ENCODE data around the gene HPSE2.
"Not testable (repeated sequence)": the region's sequence is repeated elsewhere in the genome, so short reads cannot be mapped to it uniquely, and the experiment has no call there.

The HPSE2 gene

GRCh38 chr10:98608411-98608810 lies 627.2 kb downstream of the HPSE2 start:
- no peak for DNase-seq

DNA sequence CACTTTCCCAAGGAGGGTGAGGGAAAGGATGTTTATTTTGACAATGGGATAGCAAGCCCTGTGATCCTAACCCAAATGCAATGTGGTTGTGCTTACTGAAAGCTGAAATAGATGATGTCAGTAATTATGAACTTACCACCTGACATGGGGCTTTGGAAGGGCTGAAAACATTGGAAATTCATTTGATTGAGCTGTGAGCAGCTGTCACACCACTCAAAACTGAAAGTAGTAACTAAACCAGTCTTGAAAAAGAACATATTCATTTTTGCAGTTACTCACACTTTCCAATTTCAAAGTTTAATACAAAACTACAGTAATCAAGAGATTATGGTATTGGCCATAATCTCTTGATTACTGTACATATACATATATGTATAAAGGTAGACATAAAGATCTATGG lies 633.4 kb downstream of the HPSE2 start:
- no peak for DNase-seq

DNA sequence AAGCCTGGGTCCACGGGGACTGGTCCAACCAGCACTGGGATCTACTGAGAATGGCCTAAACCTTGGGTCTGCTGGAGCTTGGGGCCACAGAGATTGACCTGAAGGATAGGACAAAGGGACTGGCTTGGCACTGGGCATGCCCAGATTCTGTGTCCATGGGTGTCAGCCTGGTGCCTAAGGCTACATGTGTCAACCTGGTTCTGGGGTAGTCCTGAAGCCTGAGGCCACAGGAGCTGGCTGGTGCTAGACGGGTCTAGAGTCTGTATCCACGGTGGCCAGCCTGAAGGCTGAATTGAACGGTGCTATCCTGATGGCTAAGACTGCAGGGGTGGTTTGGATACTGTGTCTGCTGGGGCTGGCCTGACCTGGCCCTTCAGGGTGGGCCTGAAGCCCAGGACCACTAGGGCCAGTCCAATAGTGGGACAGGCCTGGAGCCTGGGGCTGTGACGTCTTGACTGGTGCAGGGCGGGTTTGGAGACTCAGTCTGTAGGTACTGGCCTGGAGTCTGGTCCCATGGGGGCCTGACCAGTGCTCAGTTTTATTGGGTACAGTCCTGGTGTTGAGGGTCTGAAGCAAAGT lies 636.5 kb downstream of the HPSE2 start:
- no peak for DNase-seq

DNA sequence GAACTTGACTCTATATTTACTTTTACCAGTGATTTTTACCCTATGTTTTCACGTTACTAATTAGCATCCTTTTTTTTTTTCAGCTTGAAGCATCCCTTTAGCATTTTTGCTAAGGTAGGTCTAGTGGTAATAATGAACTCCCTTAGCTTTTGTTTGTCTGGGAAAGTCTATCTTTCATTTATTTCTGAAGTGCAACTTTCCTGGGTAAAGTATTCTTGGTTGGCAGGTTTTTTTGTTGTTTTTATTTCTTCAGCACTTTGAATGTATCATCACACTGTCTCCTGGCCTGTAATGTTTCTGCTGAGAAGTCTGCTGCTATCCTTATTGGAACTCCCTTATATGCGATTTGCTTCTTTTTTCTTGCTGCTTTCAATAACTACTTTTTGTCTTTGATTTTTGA lies 639.2 kb downstream of the HPSE2 start:
- no peak for DNase-seq

GRCh38 chr10:98589691-98590090 lies 646.0 kb downstream of the HPSE2 start:
- DNase-seq: no peak

- DNase-seq: no peak
Measured at GRCh38 chr10:98589007-98589406, 646.6 kb downstream of the HPSE2 start.

- DNase-seq: no peak
Measured at GRCh38 chr10:98587156-98587837, 648.4 kb downstream of the HPSE2 start.

DNA sequence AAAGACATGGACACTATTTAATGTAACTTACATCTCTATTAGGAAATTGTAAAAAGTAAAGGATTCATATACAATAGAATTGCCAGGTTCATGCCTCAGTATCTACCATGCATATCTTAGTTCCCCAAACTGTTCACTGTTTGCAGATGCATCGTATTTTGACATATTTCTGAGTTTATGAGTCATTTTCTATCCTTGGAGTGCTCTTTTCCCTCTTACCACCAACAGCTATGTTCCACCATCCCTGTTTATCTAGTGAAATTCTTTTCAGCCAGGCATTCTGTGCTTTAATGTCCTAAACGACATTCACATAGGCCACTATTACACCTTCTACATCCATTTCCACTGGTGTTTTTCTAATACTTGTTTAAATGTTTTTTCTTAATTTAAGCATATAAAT lies 649.6 kb downstream of the HPSE2 start:
- DNase-seq: no peak

GRCh38 chr10:98582363-98582762 lies 653.3 kb downstream of the HPSE2 start:
- DNase-seq: no peak

DNA sequence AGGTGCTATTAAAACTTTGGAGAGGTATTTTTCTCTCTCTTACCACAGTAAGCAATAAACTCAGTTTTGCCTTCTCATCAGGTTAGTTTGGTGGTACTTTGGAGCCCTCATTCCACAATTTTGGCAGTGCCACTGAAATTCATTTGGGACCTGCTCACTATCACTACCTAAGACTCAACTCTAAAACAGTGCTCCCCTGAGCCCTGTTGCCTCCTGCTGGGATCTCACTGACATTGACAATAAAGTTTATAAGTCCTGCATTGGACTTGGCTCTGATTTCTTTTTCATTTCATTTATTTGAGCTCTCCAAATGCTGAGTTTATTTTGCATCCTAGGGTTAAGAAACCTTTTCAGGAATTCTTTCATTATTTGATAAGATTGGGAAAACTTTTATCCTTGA lies 658.1 kb downstream of the HPSE2 start:
- no peak for DNase-seq

DNA sequence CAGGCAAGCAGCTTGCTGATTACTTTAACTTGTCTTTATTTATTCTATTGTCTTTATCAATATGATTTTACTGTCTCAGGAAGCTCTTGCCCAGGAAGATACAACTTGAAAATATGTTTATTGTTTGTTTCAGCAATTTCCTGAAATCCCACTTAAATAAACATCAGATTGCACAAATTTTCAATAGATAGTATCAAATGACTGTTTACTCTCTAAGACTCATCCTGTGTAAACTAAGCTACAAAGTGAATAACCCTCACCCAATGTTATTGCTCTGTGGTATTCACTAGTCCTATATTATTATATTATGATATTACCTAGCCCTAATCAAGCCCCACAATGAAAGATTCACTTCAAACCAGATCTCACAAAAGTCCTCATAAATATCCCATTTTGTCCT lies 658.5 kb downstream of the HPSE2 start:
- no peak for DNase-seq

- no peak for DNase-seq
Measured at GRCh38 chr10:98576096-98576495, 659.6 kb downstream of the HPSE2 start.

- no peak for DNase-seq
Measured at GRCh38 chr10:98572594-98572993, 663.1 kb downstream of the HPSE2 start.

GRCh38 chr10:98570834-98571233 lies 664.8 kb downstream of the HPSE2 start:
- DNase-seq: no peak

- no peak for DNase-seq
Measured at GRCh38 chr10:98569853-98570252, 665.8 kb downstream of the HPSE2 start.

- DNase-seq: no peak
Measured at GRCh38 chr10:98568551-98568950, 667.1 kb downstream of the HPSE2 start.

DNA sequence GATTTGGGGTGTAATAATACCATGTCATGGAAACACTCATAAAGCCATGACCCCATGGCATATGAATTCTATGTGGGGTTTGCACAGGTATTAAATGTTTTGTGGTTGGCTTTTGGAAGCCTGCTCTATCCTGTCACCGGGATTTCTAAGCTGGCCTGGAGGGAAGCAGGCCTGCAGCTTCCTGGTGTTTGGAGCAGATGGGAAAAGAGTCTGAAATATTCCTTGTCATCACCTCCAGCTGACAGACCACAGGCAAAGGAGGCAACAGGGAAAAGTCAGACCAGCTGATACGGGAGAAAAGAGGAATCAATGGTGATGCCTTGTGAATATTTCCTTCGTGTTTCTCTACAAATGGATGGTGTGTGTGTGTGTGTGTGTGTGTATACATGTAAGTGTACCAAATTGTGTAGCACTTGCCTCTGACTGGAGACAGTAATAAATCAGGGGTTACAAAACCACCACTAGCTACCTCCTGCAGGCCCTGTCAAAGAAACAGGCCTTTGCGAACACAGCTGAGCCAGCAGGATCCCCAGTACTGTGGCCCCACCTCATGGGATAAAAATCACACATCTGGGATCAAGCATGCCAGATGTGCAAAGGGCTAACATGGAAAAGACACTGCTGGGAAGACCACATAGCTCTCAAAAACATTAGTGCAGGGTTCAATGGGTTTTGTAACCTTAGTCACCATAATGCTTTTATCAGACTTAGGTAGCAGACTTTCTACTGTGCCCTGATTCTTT lies 668.1 kb downstream of the HPSE2 start:
- DNase-seq: no peak

DNA sequence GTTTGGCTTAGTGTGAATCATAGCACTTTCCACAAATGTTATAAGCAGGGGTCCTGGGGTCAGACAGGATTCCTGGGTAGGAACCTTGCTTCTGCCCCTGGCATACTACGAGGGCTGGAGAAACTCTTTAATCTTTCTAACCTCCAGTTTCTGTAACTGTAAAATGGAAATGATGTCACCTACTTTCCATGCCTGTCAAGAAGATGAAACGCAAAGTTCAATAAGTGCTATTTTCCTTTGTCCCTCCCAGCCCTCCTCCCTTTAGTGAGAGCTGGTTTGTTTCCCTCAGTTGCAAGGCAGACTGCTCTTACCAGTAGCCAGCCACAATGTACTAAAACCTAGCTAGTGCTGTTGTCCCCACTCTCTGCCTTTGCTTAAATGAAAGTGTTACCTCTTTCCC lies 671.8 kb downstream of the HPSE2 start:
- no peak for DNase-seq

DNA sequence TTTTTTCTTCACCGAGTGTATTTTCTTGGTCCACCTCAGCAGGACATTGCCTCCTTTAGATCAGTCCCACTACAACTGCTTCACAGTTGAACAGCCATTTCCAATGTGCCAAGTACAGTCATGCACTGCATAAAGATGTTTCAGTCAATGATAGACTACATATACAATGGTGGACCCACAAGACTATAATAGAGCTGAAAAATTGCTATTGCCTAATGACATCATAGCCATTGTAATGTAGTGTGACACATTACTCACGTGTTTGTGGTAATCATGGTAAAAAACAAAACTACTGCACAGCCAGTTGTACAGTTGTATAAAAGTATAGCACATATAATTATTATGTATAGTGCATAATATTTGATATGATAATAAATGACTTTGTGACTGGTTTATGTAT lies 675.1 kb downstream of the HPSE2 start:
- DNase-seq: no peak

DNA sequence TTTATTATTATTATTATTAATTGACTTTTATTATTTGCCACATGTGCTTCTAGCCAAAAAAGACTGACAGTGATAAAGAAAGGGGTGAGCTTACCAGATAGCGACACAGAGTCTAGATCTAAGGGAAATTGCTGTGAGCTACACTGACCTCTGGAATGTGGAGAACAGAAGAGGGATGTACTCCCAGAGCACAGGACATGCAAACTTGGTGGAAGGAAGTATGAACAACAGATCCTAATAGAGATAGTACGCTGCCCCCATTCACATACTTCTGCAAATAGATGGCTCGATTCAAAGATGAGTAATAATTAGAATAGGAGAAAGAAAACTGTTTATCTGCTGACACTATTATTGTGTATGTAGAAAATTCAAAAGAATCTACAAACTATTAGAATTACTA lies 679.6 kb downstream of the HPSE2 start:
- DNase-seq: no peak

GRCh38 chr10:98555021-98555619 lies 680.5 kb downstream of the HPSE2 start:
- no peak for DNase-seq

GRCh38 chr10:98541561-98541960 lies 694.1 kb downstream of the HPSE2 start:
- not testable (repeated sequence) for DNase-seq

DNA sequence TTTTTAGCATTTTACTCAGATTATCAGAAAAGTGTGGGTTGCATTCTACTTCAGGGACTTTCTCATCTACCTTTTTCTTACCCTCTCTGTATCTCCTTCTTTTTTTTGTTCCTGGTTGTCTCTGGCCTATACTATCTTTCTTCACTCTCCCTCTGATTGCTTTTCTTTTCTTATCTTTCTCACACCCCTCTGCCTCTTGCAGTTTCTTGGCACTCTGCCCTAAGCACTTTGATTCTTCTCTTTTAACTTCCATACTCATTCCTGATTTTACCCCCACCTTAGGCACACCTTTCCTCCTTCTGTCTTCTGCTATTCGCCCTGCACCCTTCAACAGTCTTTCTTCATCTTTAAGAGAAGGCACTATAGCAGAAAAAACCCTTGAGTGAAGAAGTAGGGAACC lies 696.1 kb downstream of the HPSE2 start:
- no peak for DNase-seq

GRCh38 chr10:98538472-98538871 lies 697.2 kb downstream of the HPSE2 start:
- no peak for DNase-seq

Measured in MV-4-11 (cell line).